Erythroblast (primary cell): ENCODE data around the gene TBCB.

ENCODE experiments used
- GATA1 ChIP-seq: IDR thresholded peaks from 2 replicates; pipeline ENCODE4 v1.6.1; 2011; ENCODE audit warnings: low read depth, mild to moderate bottlenecking, control low read depth, low read length, moderate library complexity
- POLR2A ChIP-seq: IDR thresholded peaks from 2 replicates; pipeline ENCODE4 v1.6.1; 2011; ENCODE audit warnings: mild to moderate bottlenecking, low read length

GRCh38 chr19:36097036-36097435 lies 18.2 kb upstream of the TBCB start:
- TF ChIP-seq POLR2A (no peak), GATA1 (no peak)
